Hepatocyte (in vitro differentiated cells): Measurements from ENCODE around the gene COL6A5. TPM values are rescaled to one million over a fixed set of nuclear protein-coding genes. Genes with fewer than 3 reads are reported as not detected.
A peak's percentile ranks its signal among the peaks of the same experiment; 100 is the strongest.

Source experiments
- DNase-seq: peaks from one replicate; pipeline ENCODE4 v3.0.0-alpha.2; 2016; ENCODE audit warnings: low spot score
- H2AFZ ChIP-seq: fragments of 200-600 bp; sonication (generic); 2 replicates; pipeline ENCODE4 v1.6.0; 2016; ENCODE audit warnings: antibody characterized with exemption, mild to moderate bottlenecking
- H3K27ac ChIP-seq: fragments of 200-600 bp; sonication (generic); 2 replicates; pipeline ENCODE4 v1.5.1; 2016; ENCODE audit warnings: mild to moderate bottlenecking
- H3K27me3 ChIP-seq: fragments of 200-600 bp; sonication (generic); 2 replicates; pipeline ENCODE4 v1.6.1; 2016
- H3K36me3 ChIP-seq: fragments of 200-600 bp; sonication (generic); replicated peaks from 2 replicates; pipeline ENCODE4 v1.5.1; 2016; ENCODE audit warnings: low read depth; ENCODE audit not compliant: insufficient read depth
- H3K4me1 ChIP-seq: fragments of 200-600 bp; sonication (generic); 2 replicates; pipeline ENCODE4 v1.5.1; 2016; ENCODE audit warnings: mild to moderate bottlenecking, moderate library complexity; ENCODE audit not compliant: insufficient read depth
- H3K4me2 ChIP-seq: fragments of 200-600 bp; sonication (generic); 2 replicates; pipeline ENCODE4 v1.6.0; 2016
- H3K4me3 ChIP-seq: fragments of 200-600 bp; sonication (generic); 2 replicates; pipeline ENCODE4 v1.5.1; 2016; ENCODE audit warnings: mild to moderate bottlenecking
- H3K79me2 ChIP-seq: fragments of 200-600 bp; sonication (generic); 2 replicates; pipeline ENCODE4 v1.6.0; 2017; ENCODE audit warnings: mild to moderate bottlenecking
- H3K9me2 ChIP-seq: fragments of 200-600 bp; sonication (generic); replicated peaks from 2 replicates; pipeline ENCODE4 v1.6.0; 2017; ENCODE audit warnings: mild to moderate bottlenecking; ENCODE audit not compliant: insufficient read depth
- H3K9me3 ChIP-seq: fragments of 200-600 bp; sonication (generic); 2 replicates; pipeline ENCODE4 v1.5.1; 2016; ENCODE audit warnings: low read depth, mild to moderate bottlenecking
- H4K20me1 ChIP-seq: fragments of 200-600 bp; sonication (generic); 2 replicates; pipeline ENCODE4 v1.6.0; 2016; ENCODE audit warnings: mild to moderate bottlenecking; ENCODE audit not compliant: insufficient read depth, poor library complexity, severe bottlenecking
- EZH2 ChIP-seq: fragments of 200-600 bp; sonication (generic); IDR thresholded peaks from 2 replicates; pipeline ENCODE4 v1.6.1; 2016; ENCODE audit warnings: antibody characterized with exemption, mild to moderate bottlenecking, borderline replicate concordance
- EZH2phosphoT487 ChIP-seq: fragments of 200-600 bp; sonication (generic); IDR thresholded peaks from one replicate; pipeline ENCODE4 v1.6.1; 2018; ENCODE audit warnings: antibody characterized with exemption, mild to moderate bottlenecking, low read depth, moderate library complexity; ENCODE audit not compliant: unreplicated experiment, severe bottlenecking
- WGBS: methylation state at CpG from one replicate; pipeline ENCODE4 v1.1.6; 2016; ENCODE audit warnings: low lambda C conversion rate; ENCODE audit errors: missing lambda C conversion rate; 5-methylcytosine and 5-hydroxymethylcytosine counted together
- polyA plus RNA-seq: library from polyadenylated mRNA; unstranded; fragments of >200 nt; fragmentation: Nextera tagmentation; extraction: Ambion mirVana; gene quantifications from 2 replicates; pipeline ENCODE4 v1.2.1, GENCODE V29; 2016
- total RNA-seq: library from RNA; depleted of rRNA; stranded (reverse); fragments of >200 nt; gene quantifications from 2 replicates; pipeline ENCODE4 v1.2.3, GENCODE V29; 2014
- TF ChIP-seq, protein P1 (sequence below): fragments of 200-600 bp; sonication (generic); IDR thresholded peaks from 2 replicates; pipeline ENCODE4 v1.5.1; 2016; ENCODE audit warnings: antibody characterized with exemption, mild to moderate bottlenecking; ENCODE audit not compliant: poor library complexity

COL6A5 gene
- total and polyA plus RNA-seq, 2 experiments from 2014 or later, result 0.11 to 1.1 TPM

- no peak for DNase-seq
- no peaks in the 10 kb centered on the region for H4K20me1 ChIP-seq
- H3K4me3 ChIP-seq, result no peak overlapping the region
- no peaks in the 10 kb centered on the region for H3K36me3 ChIP-seq
- 42% methylated on average over 11 of the region's 11 CpGs for WGBS
- no peaks in the 10 kb centered on the region for H3K79me2 ChIP-seq
- no peak overlapping the region for H3K27ac ChIP-seq
- no peaks in the 10 kb centered on the region for H3K4me1 ChIP-seq
- peak; percentile 19 for TF ChIP-seq EZH2
- no peak for TF ChIP-seq EZH2phosphoT487
- TF ChIP-seq, protein P1, sequence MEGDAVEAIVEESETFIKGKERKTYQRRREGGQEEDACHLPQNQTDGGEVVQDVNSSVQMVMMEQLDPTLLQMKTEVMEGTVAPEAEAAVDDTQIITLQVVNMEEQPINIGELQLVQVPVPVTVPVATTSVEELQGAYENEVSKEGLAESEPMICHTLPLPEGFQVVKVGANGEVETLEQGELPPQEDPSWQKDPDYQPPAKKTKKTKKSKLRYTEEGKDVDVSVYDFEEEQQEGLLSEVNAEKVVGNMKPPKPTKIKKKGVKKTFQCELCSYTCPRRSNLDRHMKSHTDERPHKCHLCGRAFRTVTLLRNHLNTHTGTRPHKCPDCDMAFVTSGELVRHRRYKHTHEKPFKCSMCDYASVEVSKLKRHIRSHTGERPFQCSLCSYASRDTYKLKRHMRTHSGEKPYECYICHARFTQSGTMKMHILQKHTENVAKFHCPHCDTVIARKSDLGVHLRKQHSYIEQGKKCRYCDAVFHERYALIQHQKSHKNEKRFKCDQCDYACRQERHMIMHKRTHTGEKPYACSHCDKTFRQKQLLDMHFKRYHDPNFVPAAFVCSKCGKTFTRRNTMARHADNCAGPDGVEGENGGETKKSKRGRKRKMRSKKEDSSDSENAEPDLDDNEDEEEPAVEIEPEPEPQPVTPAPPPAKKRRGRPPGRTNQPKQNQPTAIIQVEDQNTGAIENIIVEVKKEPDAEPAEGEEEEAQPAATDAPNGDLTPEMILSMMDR, result no peak
- peak overlapping the region; percentile 79 for H3K4me2 ChIP-seq
- H3K9me3 ChIP-seq, result no peaks in the 10 kb centered on the region
- H2AFZ ChIP-seq, result no peak overlapping the region
- H3K27me3 ChIP-seq, result peaks cover 49% of the 10 kb centered on the region
- no peaks in the 10 kb centered on the region for H3K9me2 ChIP-seq
These were observed 172.1 kb downstream of the COL6A5 start for GRCh38 chr3:130517602-130518001.

- DNase-seq, result no peak
- H3K4me1 ChIP-seq, result no peaks in the 10 kb centered on the region
- no peak overlapping the region for H2AFZ ChIP-seq
- no peaks in the 10 kb centered on the region for H3K9me2 ChIP-seq
- peaks cover 51% of the 10 kb centered on the region for H3K27me3 ChIP-seq
- no peak overlapping the region for H3K4me2 ChIP-seq
- H3K27ac ChIP-seq, result no peak overlapping the region
- H3K79me2 ChIP-seq, result no peaks in the 10 kb centered on the region
- no peaks in the 10 kb centered on the region for H4K20me1 ChIP-seq
- H3K4me3 ChIP-seq, result no peak overlapping the region
- TF ChIP-seq, protein P1, result no peak
- TF ChIP-seq EZH2 (no peak), EZH2phosphoT487 (no peak)
- H3K36me3 ChIP-seq, result no peaks in the 10 kb centered on the region
- H3K9me3 ChIP-seq, result no peaks in the 10 kb centered on the region
- 83% methylated on average over 4 of the region's 4 CpGs for WGBS
These were observed 174.3 kb downstream of the COL6A5 start for GRCh38 chr3:130519754-130520153.

GRCh38 chr3:130522399-130522798 lies 176.9 kb downstream of the COL6A5 start:
- H4K20me1 ChIP-seq, result no peaks in the 10 kb centered on the region
- peaks cover 29% of the 10 kb centered on the region for H3K27me3 ChIP-seq
- WGBS, result 88% methylated on average over 2 of the region's 2 CpGs
- no peaks in the 10 kb centered on the region for H3K4me1 ChIP-seq
- no peaks in the 10 kb centered on the region for H3K9me2 ChIP-seq
- H2AFZ ChIP-seq, result no peak overlapping the region
- TF ChIP-seq, protein P1, result no peak
- no peak for TF ChIP-seq EZH2
- no peak for TF ChIP-seq EZH2phosphoT487
- DNase-seq, result no peak
- H3K4me2 ChIP-seq, result no peak overlapping the region
- no peak overlapping the region for H3K4me3 ChIP-seq
- H3K9me3 ChIP-seq, result no peaks in the 10 kb centered on the region
- no peaks in the 10 kb centered on the region for H3K79me2 ChIP-seq
- no peaks in the 10 kb centered on the region for H3K36me3 ChIP-seq
- H3K27ac ChIP-seq, result no peak overlapping the region

- no peak overlapping the region for H3K4me3 ChIP-seq
- no peaks in the 10 kb centered on the region for H3K9me3 ChIP-seq
- H3K4me2 ChIP-seq, result no peak overlapping the region
- WGBS, result 72% methylated on average over 1 of the region's 1 CpG
- H2AFZ ChIP-seq, result no peak overlapping the region
- H3K9me2 ChIP-seq, result no peaks in the 10 kb centered on the region
- peaks cover 4% of the 10 kb centered on the region for H3K4me1 ChIP-seq
- no peak overlapping the region for H3K27ac ChIP-seq
- no peaks in the 10 kb centered on the region for H4K20me1 ChIP-seq
- peaks cover 10% of the 10 kb centered on the region for H3K27me3 ChIP-seq
- no peaks in the 10 kb centered on the region for H3K36me3 ChIP-seq
- no peaks in the 10 kb centered on the region for H3K79me2 ChIP-seq
- DNase-seq, result no peak
- no peak for TF ChIP-seq EZH2
- TF ChIP-seq EZH2phosphoT487, result no peak
- TF ChIP-seq, protein P1, result no peak
These were observed 182.0 kb downstream of the COL6A5 start for GRCh38 chr3:130527426-130527825.
